ENCODE measurements around the gene MIER2.
"Not testable (repeated sequence)": the region's sequence is repeated elsewhere in the genome, so short reads cannot be mapped to it uniquely, and the experiment has no call there.

Gene MIER2, protein sequence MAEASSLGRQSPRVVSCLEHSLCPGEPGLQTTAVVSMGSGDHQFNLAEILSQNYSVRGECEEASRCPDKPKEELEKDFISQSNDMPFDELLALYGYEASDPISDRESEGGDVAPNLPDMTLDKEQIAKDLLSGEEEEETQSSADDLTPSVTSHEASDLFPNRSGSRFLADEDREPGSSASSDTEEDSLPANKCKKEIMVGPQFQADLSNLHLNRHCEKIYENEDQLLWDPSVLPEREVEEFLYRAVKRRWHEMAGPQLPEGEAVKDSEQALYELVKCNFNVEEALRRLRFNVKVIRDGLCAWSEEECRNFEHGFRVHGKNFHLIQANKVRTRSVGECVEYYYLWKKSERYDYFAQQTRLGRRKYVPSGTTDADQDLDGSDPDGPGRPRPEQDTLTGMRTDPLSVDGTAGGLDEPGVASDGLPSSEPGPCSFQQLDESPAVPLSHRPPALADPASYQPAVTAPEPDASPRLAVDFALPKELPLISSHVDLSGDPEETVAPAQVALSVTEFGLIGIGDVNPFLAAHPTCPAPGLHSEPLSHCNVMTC

DNA sequence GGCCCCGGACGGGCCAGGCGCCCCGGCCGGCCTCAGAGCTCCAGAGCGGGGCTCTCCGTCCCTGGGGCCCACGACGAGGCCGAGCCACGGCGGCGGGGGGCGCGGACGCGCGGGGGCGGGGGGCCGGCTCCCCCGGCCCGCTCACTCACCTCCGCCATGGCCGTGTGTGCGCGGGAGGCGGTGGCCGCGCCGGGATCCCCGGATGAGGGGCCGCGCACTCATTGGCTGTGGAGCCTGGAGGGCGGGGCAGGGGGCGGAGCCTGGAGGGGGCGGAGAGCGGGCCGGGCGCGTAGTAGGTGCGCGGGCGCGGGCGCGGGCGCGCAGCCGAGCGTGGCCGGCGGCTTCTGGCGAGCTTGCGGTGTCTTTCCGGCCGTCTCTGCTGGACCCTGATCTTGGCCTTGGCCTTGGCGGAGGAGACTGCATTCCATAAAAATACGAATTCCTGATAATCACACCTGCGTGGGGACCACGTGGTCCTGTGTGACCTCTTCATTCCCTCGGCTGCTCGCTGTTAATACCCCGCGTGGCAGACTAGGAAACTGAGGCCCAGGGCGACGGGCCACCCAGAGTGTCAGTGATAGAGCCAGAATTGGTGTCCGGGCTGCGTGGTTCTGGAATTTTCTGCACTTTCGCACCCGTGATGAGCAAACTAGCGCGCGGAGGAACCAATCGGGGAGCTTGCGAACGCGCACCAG lies at the start of gene MIER2:
TSS of gene MIER2 (minus strand) at position 172 of the 695 bp plus-strand sequence. CDS start at position 158, 14 bp downstream.
- DNase-seq = peak; percentile 32 to 86

DNA sequence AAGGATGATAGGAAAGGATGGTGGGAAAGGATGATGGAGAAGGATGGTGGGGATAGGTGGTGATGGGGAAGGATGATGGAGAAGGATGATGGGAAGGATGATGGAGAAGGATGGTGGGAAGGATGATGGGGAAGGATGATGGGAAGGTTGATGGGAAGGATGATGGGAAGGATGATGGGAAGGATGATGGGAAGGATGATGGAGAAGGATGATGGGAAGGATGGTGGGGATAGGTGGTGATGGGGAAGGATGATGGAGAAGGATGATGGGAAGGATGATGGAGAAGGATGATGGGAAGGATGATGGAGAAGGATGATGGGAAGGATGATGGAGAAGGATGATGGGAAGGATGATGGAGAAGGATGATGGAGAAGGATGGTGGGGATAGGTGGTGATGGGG lies 49.0 kb upstream of the MIER2 start:
- not testable (repeated sequence) for DNase-seq

DNA sequence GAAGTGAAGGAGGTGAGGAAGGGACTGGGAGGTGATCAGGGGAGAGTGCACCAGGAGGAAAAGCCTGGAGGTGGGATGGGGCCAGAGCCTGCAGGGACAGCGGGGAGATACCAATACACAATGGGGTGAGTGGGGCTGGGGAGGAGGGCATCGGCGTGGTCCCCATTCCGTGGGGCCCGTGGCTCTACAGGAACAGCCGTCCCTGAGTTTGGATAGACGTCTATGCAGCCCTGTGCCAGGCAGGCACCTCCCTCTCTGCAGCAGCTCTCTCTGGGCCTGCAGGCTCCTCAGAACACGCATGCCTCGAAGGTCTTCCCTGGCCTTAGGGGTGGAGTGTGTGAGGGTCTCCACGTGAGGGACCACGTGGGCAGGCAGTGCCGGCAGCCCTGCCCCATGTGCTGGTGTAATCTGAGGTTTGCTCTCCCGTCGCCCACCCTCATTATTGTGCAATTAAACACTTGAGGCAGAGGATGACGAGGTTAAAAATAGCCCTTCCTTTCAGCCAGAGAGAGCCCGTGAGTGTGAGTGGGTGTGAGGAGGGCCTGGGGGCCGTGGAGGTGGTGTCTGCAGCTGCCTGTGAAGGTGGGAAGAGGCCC lies 47.9 kb upstream of the MIER2 start:
- DNase-seq = no peak

DNA sequence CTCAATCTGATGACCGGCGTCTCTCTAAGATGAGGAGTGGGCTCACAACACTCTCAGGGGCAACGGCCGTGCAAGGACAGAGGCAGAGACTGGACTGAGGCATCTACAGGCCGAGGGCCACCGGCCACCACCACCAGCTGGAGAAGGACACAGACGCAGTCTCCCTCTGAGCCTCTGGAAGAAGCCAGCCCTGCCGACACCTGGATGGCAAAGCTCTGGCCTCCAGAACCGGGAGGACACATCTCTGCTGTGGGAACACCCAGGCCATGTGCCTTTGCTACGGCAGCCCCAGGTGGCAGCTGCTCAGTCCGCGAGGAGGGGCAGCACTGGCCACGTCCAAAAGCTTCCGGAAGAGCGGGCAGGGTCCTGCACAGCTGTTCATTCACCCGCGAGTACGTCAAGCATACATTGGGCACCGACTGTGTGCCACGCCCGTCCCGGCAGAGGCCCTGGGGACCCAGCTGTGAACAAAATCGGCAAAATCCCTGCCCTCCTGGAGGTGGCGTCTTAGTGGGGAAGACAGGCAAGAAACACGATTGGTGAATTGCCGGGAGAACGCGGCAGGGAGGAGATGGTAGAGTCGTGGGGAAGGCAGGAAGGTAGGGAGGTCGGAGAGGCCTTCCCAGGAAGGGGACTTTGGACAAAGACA lies 47.3 kb upstream of the MIER2 start:
- no peak for DNase-seq

DNA sequence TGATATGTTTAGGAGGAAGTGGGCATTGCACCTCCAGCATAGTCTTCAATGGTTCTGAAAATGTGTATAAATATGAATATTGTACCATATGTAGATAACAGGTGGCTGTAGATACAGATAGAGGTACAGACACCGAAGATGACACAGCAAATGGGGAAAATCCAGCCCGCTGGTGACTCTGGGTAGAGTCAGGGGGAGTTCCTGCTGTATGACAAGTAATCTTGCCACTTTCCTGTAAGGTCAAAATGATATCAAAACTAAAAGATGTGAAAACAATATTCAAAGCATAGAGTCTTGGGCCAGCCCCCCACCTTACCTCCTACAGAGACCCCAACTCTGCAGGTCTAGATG lies 46.6 kb upstream of the MIER2 start:
- no peak for DNase-seq

DNA sequence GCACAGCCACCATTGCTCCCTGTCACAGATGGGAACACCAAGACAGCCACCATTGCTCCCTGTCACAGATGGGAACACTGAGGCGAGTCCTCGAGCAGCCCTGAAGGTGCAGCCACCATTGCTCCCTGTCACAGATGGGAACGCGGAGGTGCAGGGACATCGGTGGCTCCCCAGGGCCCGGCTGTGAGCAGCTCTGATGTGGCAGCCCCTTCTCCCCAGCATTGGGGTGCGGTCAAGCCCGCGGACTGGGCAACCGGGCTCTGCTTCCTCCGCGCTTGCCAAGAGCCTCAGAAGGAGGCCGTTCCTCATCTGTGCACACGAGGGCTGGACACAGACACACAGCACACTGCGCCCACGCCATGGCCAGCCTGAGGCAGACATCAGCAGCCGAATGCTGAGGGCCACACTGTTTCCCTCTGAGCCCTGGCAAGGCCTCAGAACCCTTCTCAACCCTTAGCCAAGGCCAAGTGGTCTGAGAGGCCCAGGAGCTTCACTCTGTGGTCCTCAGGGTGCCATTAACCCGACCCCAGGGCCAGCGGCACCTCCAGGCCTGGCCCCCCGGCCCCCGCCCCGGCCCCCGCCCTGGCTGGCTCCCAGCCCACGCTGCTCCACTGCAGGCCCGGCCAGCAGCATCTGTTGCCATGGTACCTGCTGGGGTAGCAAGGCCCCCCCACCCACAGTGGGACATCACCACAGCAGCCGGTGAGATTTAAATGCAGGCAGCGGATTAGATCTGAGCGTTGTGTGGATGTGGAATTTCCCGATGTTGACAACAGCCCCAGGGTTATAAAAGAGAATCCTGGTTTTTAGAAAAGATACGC lies 46.0 kb upstream of the MIER2 start:
- no peak for DNase-seq

DNA sequence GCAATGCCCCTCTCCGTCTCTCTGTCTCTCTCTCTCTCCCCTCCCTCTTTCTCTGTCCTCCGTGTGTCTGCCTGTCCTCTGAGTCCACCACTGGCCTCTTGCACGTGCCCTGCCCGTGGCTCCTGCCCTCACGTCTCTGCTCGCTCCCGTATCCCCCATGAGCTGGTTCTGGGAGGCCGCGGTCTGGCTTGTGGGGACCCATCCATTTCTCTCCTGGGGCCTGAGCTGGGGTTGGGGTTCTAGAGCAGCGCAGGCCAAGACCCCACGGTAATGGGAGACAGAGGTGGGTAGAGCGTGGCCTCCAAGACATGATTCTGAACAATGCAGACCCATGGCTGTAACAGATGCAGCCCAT lies 45.3 kb upstream of the MIER2 start:
- no peak for DNase-seq

DNA sequence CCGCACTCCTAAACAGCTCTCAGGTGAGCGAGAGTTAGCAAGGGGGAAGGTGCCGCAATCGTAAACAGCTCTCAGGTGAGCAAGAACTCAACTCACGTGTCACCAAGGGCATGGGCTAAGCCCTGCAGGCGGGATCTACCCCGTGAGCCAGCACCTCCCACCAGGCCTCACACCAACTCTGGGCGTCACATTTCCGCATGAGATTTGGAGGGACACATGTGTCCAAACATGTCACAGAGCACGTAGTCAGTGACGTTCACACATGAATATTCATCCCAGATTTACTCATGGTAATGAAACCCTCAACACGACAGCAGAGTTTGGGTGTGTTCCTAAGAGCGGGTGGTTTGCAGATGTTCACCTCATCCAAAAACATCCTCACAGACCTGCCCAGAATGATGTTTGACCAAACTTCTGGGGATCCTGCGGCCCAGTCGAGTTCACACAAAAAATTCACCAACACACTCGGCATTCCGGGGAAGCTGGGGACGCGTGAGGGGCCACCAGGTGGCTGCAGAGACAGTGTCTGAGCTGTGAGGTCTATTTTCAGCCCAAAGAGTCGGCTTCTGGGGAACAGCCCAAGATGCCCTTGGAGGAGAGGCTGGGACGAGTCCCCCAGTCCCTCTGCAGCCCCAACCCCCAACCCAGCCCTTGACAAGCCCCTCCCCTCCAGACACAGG lies 44.8 kb upstream of the MIER2 start:
- no peak for DNase-seq

DNA sequence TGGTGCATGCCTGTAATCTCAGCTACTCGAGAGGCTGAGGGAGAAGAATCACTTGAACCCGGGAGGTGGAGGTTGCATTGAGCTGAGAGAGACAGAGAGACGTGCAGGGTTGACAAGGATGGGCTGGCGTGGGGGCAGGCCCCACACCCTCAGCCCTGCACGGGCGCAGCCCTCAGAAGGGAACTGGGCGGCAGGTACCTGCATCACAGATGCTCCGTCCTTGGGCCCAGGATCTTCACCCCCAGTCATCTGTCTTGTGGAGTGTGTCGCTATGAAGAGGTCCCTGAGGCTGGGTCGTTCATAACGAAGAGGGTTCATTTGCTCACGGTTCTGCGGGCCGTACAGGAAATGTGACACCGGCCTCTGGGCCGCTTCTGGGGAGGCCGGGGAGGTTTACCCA lies 44.1 kb upstream of the MIER2 start:
- DNase-seq = no peak

DNA sequence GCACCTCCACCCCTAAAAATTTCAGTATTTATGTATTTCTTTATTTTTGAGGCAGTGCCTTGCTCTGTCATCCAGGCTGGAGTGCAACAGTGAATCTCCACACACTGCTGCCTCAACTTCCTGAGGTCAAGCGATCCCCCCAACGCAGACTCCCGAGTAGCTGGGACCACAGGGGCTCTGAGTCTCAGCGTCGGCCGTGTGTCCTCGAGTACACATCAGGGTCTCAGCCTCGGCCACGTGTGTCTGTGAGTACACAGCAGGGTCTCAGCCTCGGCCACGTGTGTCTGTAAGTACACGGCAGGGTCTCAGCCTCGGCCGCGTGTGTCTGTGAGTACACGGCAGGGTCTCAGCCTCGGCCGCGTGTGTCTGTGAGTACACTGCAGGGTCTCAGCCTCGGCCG lies 43.2 kb upstream of the MIER2 start:
- no peak for DNase-seq

DNA sequence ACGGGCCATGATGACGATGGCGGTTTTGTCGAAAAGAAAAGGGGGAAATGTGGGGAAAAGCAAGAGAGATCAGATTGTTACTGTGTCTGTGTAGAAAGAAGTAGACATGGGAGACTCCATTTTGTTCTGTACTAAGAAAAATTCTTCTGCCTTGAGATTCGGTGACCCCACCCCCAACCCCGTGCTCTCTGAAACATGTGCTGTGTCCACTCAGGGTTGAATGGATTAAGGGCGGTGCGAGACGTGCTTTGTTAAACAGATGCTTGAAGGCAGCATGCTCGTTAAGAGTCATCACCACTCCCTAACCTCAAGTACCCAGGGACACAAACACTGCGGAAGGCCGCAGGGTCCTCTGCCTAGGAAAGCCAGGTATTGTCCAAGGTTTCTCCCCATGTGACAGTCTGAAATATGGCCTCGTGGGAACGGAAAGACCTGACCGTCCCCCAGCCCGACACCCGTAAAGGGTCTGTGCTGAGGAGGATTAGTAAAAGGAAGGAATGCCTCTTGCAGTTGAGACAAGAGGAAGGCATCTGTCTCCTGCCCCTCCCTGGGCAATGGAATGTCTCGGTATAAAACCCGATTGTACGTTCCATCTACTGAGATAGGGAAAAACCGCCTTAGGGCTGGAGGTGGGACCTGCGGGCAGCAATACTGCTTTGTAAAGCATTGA lies 42.2 kb upstream of the MIER2 start:
- not testable (repeated sequence) for DNase-seq

DNA sequence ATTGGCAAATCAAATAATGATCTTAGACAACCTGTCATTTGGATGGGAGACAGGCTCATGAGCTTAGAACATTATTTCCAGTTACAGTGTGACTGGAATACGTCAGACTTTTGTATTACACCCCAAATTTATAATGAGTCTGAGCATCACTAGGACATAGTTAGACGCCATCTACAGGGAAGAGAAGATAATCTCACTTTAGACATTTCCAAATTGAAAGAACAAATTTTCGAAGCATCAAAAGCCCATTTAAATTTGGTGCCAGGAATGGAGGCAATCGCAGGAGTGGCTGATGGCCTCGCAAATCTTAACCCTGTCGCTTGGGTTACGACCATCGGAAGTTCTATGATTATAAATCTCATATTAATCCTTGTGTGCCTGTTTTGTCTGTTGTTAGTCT lies 41.6 kb upstream of the MIER2 start:
- DNase-seq = not testable (repeated sequence)

DNA sequence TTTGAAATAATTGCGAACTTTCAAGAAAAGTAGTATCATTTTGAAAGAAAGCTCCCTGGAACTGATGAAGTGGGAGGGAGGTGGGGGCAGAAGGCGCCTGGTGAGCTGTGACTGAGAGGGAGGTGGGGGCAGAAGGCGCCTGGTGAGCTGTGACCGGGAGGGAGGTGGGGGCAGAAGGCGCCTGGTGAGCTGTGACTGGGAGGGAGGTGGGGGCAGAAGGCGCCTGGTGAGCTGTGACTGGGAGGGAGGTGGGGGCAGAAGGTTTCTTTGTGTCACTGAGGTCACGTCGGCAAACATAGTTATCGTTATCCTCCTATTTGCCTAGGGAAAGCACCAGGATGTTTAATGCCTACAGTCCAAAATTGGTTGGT lies 40.2 kb upstream of the MIER2 start:
- no peak for DNase-seq

DNA sequence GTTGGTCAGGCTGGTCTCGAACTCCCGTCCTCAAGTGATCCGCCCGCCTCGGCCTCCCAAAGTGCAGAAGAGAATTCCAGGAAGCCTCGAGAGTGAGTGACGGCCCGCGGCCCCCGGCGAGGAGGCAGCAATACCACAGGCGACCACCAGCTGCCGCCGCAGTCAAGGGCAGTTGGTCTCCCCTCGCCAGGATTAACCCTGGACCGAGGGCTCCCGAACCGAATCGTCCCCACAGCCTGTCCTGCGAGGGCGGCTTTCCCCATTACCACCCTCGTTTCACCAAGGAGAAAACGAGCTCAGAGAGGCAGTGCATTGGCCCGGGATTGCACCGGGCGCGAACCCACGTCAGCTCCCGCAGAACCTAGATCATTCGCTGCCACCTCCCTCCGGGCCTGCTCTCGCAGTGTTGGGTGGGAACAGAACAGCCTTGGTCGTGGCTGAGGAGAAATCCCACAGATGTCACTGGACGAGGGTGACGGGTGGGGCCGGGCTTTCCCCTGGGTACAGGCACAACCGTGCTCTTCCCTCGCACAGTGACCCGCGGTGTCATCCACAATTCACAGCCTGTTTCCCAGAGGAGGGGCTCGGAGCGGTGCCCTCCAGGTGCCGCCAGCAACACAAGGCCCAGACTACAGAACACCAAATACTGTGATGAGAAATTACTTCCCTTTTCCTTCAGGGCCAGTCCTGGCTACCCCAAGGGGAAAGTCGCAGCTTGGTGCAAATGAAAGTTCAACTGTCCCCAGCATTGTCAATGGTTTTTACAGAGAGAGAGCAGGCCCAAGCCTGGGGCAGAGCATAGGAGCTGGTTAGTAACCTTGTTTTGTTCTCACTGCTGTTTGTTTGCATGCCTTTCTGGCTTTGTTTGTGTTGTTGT lies 39.6 kb upstream of the MIER2 start:
- peak in 1 of 2 donors; percentile 24 for DNase-seq

DNA sequence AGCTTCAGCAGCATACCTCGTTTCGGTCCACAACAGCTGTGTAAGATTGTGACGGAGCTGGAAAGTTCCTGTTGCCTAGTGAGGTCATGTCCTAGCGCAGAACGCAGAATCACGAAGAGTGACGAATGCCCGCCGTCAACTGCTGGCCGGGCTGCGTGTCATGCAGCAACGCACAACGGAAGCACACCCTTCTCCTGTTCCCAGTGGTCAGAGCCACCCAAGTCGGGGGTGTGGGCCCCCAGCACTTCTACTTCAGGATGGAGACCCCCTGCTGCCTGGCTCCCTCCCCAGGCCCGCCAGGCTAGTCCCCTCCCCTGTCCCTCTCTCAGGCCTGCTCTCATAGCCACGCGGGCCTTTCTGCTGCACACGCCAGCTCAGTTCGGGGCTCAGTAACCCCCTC lies 38.4 kb upstream of the MIER2 start:
- no peak for DNase-seq

DNA sequence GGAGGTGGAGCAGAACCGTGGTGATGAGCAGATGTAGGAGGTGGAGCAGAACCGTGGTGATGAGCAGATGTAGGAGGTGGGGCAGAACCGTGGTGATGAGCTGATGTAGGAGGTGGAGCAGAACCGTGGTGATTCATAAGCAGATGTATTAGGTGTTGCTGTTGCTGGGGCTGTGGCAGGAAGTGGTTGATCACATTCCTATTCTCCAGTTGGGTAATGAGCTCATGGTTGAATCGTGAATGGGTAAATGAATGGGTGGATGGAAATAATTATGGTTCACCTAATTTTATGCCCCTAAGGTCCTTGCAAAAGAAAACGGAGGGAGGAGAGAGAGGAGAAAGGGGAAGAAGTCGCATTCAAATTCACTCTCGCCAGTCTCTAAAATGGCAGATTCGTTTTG lies 38.0 kb upstream of the MIER2 start:
- not testable (repeated sequence) for DNase-seq

DNA sequence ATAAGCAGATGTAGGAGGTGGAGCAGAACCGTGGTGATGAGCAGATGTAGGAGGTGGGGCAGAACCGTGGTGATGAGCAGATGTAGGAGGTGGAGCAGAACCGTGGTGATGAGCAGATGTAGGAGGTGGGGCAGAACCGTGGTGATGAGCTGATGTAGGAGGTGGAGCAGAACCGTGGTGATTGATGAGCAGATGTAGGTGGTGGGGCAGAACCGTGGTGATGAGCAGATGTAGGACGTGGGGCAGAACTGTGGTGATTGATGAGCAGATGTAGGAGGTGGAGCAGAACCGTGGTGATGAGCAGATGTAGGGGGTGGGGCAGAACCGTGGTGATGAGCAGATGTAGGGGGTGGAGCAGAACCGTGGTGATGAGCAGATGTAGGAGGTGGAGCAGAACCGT lies 37.3 kb upstream of the MIER2 start:
- DNase-seq = not testable (repeated sequence)

DNA sequence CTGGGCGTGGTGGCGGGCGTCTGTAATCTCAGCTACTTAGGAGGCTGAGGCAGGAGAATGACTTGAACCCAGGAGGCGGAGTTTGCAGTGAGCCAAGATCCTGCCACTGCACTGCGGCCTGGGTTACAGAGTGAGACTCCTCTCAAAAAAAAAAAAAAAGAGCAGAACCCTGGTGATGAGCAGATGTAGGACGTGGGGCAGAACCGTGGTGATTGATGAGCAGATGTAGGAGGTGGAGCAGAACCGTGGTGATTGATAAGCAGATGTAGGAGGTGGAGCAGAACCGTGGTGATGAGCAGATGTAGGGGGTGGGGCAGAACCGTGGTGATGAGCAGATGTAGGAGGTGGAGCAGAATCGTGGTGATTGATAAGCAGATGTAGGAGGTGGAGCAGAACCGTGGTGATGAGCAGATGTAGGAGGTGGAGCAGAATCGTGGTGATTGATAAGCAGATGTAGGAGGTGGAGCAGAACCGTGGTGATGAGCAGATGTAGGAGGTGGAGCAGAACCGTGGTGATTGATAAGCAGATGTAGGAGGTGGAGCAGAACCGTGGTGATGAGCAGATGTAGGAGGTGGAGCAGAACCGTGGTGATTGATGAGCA lies 36.1 kb upstream of the MIER2 start:
- not testable (repeated sequence) for DNase-seq

DNA sequence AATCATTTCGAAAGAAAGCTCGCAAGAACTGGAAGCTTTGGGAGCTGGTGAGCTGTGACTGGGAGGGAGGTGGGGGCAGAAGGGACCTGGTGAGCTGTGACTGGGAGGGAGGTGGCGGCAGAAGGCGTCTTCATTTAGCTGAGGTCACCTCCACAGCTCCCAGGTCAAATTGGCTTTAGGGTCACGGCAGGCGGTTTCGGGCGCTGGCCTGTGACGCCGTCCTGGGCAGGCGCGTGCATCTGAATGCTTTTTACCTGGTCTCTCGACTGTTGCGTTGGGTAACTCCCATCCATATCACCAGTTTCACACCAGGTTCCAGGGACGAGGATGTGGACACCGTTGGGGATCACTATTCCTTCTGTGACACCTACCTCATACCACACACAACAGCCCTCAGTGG lies 35.2 kb upstream of the MIER2 start:
- no peak for DNase-seq

DNA sequence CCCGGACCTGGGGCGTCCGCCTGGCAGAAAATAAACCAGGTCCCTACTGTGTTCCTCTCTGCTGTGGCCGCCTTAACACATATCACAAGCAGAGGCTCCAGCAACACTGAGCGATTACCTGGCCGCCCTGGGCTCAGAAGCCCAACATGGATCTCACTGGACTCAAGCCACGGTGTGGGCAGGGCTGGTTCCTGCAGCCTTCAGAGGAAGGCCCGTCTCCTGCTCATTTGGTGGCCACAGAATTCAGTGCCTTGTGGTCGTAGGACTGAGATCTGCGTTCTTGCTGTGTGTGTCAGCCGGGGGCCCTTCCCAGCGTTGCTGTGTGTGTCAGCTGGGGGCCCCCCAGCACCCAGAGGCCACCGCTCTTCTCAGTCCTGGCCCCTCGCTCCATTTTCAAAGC lies 34.1 kb upstream of the MIER2 start:
- DNase-seq = no peak
